Tongue (tissue), 2 donors: ENCODE data around the gene CRPPA. TPM values are rescaled to one million over a fixed set of nuclear protein-coding genes. Genes with fewer than 3 reads are reported as not detected.
"Not testable (repeated sequence)": the region's sequence is repeated elsewhere in the genome, so short reads cannot be mapped to it uniquely, and the experiment has no call there.

ENCODE experiments used
- DNase-seq: peaks from one replicate; pipeline ENCODE4 v3.0.0-alpha.2; 2015
- total RNA-seq: library from RNA; depleted of rRNA; stranded (reverse); fragments of >200 nt; gene quantifications from one replicate; pipeline ENCODE4 v1.2.3, GENCODE V29; 2014

Gene CRPPA
- total RNA-seq, result 6.9 TPM

DNA sequence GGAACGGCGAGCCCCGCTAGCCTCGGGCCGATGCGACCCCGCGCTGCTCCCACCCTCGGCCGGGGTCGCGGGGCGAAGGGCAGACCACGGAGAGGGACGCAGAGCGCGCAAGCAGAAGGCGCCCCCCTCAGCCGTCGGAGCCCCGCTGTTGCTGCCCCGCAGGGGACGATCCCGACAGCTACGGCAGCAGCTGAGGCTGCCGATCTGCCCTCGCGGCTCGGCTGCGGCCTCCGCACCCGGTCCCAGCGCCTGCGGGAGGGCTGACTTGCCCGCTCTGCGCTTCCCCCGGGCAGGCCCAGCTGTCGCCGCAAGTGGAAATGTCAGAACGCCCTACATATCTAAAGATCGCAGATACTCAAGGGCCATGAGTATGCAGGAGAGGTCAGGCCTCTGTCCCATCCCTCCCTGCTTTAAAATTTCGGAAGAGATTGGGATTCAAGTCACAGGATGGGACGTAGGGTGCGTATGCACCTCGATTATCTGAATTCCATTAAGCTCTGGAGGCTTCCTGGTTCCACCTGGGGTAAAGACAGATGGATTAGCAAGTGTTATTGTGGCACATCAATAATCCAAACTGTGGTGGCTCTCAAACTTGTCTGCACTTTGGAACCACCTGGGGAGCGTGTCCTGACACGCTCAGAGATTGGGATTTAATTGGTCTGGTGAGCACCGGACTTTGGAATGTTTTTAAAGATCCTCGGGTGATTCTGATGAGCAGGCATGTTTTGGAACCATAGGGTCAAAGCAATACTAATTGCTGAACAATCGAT is at the start of gene CRPPA:
Gene CRPPA (minus strand): TSS at position 206 of the 770 bp plus-strand sequence. CDS start 216 bp downstream, outside the sequence.
- peak; percentile 75 for DNase-seq

DNA sequence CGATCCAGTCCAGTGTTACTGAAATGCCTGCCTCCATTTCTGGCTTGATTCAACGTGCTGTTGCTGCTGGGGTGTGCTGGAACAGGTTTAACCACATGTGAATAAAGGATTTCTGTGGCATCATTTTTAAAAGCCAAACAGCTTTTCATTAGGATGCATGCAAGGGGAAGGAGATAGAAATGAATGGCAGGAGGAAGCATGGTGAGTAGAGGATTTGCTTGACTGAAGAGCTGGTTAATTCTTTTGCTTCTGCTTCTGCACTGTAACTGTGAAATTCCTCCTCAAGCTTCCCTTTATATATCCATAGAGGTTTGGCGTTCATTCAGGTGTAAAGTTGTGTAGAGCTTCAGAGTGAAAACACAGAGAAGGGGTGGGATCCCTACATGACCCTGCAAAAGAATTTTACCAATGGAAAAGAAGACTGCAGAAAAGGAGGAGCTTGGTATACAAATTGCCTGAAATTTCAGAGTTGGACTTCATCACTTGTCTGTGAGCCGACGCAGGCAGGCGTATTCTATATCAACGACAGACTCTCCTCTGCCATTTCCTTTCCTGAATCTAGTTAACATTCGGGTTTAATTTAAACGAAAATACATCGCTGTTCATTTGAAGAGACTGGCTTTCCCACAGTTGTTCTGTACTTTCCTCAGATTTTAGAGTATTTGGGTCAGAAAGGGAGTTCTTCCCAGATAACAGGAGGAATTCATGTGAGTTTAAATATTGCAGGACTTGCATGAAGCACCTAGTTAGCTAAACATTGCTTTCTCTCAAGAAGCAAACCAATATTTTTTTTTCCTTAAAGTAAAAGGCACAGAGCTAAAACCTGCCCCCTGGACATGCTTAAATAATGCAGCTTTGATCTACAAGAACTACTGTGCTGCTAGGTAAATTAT is 44.4 kb upstream of the CRPPA start, which contains the start of gene SOSTDC1:
Gene SOSTDC1 (minus strand): TSS at position 270 of the 893 bp plus-strand sequence. CDS start 70 bp downstream, at position 200.
- DNase-seq, result peak; percentile 91

DNA sequence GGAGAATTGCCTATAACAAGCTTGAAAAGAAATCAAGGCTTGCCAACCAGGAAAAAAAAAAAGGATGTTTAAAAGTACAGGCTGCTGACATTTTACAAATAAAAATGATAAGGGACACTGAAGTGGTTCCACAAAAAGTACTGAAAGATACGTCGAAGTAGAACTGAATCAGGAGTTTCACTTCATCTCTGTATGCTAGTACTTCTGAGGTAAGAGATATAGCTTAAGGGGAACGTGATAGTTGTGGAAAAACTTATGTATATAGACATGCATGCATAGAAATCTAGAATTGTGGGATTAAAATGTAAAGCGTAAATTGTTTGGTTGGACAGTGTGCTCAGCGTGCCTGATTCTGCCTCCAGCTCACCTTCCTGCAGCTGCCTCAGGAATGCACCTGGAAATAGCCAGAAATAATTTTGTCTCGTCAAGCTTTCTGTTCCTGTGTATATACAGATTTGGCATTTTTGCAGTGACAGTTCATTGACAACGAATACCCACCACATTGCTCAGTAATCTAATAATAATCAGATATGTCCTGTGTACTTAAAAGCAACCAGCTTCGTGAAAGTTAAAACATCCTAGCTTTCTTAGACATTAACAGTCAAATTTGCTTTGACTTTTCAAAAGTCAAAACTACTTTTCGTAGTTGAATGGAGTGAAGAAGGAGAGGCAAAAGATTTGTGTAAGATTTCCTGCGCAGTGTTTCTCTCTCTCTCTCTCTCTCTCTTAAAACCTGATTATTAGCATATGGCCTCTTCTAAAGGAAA is 42.8 kb upstream of the CRPPA start:
- peak; percentile 45 for DNase-seq

DNA sequence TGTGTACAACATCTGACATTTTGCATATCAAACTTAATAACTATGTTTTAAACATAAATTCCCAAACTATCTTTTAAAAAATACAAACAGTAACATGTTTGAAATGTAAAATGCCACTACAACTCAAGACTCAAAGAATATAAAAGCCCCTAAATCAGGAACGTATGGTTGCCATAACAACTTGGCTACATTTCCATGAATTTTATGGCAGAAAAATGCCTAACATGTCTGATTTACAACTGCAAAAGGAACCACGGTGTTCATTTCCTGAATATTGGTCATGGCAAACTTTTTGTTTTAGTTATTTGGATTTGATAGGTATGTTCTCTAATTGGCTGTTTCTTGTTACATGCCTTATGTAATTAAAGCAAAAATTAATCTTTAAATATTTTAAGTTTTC is 42.2 kb upstream of the CRPPA start:
- peak; percentile 79 for DNase-seq

DNA sequence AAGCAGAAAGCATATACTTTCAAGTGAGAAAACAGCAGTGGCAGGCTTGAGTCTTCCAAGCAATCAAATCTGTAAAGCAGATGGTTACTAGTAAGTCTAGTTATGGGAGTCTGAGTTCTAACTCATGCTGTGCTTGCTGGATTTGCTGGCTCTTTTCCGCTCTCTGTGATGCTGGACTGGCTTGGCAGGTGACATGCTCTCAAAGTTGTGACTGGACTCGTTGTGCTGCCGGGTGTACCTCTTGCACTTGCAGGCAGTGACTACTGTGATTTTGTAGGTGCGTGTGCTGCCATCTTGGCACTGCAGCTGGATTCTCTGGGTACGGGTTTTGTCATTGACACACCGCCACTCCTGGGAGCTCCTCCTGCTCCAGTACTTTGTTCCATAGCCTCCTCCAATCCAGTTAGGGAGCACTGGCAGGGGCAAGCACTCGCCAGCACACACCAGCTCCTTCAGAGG is 41.1 kb upstream of the CRPPA start:
- peak; percentile 25 for DNase-seq

DNA sequence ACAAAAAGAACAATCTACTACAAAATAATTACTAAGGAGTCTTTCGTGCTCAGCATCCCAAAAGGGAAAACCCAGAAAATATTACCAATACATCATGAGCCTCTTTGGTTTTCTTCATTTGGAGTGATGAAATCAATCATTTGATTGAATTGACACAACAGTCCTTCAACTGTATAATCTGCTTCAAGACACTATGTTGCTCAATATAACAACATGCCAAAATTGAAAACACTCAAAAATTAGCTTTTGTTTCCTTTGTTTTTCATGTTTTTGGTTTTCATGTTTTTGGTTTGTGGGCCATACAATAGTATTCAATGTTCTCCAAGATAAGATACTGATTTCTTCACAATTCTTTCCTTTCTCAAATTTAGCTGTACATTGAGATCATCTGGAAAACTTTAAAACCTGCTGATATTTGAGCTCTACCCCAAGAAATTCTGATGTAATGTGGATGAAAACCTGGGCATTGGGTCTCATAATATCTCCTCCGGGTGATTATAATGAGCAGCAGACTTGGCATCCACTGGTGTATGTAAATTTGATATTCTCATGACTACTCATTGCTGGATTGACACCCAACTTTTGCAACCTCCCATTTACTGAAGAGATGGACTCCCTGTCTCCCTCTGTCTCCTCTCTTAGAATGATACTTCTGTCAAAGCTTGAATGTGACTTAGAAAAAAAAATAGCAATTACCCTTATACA is 39.6 kb upstream of the CRPPA start:
- no peak for DNase-seq

DNA sequence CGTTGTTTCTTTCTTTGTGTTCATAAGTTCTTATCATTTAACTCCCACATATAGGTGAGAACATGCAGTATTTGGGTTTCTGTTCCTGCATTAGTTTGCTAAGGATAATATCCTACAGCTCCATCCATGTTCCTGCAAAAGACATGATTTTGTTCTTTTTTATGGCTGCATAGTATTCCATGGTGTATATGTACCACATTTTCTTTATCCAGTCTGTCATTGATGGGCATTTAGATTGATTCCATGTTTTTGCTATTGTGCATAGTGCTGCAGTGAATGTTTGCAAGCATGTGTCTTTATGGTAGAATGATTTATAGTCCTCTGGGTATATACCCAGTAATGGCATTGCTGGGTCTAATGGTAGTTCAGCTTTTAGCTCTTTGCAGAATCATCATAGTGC is 35.0 kb upstream of the CRPPA start:
- DNase-seq, result not testable (repeated sequence)

DNA sequence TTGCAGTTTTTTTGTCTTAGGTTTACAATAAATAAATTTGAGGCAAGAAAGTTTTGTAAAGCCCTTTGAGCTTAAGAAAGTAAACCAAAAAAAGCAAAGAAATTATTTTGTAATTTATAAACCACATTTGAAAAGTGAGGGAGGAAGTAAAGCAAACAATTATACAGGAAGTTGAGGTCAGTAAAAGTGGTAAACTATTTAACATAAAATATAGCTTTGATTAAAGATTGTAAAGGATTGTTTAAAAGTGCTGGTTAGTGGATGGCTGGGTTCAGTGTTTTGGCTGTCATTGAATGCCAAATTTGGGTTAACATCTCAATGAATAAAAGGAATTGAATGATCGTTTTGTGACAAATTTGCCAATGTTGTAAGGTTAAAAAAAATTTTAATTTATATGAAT is 34.3 kb upstream of the CRPPA start:
- no peak for DNase-seq

DNA sequence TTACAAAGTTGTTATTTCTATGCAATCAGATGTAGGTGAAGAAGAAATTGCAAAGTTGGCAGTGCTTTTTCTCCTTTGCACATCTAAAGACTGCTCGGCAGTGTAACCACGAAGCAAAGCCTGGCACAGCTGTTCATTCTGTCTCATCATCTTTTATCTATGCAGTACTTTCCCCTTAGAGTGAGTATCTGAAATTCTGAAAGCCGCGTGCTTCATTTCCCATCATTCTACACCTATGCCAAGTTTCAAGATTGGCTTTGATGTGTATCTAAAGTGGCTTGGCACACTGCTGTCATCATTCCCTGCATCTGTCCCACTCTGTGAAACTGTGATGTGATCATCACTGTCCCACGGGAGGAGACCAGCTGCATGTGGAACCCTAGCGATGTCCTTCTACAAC is 29.0 kb upstream of the CRPPA start:
- DNase-seq, result peak; percentile 15

DNA sequence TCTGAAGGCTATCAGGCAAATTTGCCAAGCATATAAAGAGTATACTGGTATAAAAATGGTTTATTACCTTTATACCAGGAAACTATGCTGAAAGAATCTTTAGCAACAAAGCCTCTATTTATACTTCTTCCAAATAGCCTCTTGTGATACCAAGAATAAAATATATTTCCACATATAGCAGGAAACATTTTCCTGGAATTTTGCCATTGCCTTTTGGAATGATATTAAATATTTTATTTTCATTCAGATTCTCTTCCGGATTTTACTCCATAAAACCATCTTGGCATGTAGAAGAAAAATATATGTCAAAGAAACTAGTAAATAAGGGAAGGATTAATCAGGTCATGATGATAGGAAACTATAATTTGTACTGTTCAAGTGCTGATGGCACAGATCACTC is 26.5 kb upstream of the CRPPA start:
- peak; percentile 9 for DNase-seq

DNA sequence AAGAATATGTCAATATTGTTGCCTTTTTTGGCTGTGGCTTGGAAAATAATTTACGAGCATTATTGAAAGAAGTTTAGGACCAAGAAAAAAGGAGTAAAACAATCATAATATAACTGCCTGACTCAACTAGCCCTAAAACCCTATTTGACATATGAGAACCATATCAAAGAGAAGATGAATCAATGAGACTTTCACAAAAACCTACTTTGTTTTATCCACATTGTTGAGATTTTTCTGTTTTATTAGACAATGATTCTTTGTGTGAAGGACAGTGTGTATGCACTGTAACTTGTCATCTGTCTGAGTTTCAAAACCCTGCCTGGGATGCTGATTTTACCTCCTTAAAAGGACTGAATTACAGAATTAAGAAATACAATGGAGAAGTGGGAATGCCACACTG is 25.2 kb upstream of the CRPPA start:
- DNase-seq, result no peak

DNA sequence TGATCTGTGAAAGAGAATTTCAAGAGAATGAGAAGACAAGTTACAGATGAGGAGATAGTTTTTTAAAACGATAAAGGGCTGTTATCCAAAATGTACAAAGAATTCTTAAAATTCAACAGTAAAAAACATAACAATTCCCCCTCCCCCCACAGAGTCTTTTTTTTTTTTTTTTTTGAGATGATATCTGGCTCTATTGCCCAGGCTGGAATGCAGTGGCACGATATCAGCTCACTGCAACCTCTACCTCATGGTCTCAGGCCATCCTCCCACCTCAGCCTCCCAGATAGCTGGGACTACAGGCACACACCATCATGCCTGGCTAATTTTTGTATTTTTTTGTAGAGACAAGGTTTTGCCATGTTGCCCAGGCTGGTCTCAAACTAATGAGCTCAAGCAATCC is 22.5 kb upstream of the CRPPA start:
- DNase-seq, result not testable (repeated sequence)

DNA sequence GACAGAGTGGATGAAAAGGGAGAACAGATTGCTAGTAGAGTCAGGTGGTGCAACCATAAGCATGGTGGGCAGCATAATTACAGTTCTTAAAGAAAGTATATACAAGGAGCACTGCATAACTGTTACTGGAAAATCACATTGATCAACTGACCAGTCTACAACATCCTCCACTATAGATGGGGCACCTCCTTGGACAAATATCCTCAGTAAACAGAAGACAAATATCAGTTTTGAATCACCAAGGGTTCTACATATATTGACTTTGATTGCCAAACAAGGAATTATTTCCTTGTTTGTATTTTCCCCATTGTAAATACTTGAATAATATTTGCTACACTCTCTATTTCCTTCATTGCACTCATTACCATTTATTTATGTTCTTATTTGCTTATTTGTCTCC is 17.6 kb upstream of the CRPPA start:
- no peak for DNase-seq

DNA sequence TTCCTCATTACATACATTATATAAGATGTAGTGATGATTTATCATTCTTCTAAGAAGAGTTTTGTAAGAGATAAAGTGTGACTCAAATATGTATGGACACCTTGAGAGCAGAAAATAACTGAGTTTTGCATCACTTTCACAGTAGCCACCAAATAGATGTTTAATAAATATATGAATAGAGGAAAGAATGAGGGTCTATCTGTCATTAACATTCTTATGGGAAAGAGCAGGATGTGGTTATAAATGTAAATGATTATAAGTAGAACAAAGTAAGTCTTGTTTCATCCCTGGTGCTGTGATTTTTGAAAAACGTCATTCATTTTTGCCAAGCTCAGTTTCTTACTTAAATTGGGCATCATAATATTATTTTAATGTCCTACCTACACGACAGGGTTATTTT is 15.0 kb upstream of the CRPPA start:
- DNase-seq, result no peak

DNA sequence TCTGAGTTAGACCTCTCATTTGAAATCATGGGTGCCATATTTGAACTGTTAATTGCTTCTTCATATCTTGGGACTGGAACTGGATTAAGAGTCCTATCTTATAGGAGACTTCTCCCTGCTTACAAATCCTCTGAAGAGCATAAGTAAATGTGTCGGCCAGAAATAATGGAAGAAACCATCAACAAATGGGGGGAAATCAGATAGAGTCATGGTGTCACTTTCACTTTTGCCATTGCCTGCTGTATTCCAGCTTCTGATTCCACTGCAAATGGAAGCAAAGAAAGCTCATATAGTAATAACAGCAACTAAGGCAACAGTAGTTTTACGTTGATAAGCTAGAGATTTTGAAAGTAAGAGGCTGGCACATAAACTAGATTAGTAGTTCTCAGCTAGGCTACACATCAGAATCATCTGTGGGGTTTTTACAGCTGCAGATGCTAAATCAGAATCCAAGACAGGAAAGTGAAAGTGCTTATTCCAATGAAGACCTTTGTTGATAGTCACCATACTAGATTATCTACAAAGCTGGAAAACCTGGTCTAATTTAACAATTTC is 12.3 kb upstream of the CRPPA start:
- no peak for DNase-seq

DNA sequence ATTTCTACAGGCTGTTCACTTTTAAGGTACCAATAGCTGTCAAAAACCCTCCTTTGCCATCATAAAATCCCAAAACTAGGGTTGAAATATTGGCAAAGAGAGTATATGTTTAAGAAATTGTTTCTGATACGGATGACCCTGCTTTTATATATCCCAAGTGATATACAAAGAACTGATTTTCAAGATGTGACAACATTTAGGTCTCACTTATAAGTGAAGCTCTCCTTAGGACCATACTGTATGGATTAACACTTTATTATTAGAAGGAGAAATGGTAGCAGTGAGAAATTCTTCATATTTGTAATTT is 11.0 kb upstream of the CRPPA start:
- DNase-seq, result no peak

DNA sequence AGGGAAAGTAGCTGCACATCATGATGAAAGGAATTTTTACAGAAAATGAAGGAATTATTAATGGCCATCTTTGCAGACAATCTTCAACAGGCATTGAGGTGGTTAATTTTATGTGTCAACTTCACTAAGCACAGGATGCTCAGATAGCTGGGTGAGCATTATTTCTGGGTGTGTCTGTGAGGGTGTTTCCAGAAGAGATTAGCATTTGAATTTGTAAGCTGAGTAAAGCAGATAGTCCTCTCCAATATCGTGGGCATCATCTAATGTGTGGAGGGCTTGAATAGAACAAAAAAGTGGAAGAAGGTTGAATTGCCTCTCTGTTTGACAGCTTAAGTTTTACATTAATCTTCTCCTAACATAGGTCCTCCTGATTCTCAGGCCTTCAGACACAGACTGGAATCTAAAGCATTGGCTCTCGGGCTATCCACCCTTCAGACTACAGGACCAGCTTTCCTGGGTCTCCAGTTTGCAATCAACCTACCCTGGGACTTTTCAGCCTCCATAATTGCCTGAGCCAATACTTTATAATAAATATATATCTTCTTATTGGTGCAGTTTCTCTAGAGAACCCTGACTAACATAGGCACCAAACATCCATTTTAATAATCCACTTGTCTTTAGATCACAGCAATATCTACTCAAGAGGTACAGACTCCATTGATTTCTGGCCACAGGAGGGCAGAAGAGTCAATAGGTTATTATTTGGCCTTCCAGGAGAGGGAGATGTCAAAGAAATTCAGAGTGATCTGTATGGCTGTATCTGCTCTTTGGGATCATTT is 10.5 kb upstream of the CRPPA start:
- DNase-seq, result peak; percentile 48

DNA sequence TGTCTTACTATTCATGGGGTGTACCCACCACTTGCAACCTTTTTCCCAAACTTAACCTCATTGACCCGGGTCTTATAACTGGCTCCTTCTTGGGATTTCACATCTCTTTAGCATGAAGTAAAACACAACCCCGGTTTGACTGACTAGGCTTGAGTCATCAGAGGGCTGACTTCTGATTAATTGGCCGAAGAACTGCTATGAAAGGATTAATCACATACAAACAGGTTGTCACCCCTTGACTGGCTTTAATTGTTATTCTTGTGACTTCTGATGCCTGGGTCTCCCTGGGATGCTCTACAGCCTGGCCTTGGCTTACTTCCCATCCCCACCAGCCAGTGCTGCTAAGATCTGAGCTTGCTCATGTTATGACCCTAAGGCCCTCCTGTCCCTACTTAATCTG is 8.8 kb upstream of the CRPPA start:
- no peak for DNase-seq

DNA sequence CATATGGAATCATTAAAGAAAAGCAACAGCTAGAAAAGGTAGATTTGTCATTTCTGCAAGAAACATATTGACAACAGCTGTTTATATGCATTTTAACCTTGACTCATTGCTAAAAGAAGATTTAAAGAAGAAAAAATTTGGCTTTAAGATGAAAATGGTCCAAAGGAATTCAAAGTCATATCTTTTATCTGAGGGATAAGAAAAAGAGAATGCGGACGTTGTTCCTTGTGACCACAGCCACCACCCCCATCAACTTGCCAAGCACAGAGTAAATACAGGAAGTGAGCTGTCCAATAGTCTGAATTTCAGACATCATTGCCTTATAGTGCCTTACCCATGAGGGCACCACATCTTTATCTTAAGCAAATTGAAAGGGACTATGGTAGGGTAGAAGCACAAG is 7.3 kb upstream of the CRPPA start:
- no peak for DNase-seq

DNA sequence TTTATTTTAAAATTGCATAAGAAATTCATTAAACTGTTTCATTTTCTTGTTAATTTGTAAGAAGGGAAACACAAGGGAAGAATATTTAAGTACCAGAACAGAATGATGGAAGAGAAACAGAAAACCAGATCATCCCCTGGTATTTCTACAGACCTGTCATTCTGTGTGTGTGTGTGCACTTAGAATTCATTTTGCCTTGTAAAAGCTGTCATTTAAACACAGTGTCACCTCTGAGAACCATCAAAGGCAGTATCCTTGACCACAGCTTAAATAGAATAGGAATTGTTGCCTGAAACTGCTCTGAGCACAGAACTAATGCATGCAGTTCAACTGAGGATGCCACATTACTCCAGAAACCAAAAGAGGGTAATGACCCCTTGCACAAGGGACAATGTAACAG is 6.8 kb upstream of the CRPPA start:
- no peak for DNase-seq

DNA sequence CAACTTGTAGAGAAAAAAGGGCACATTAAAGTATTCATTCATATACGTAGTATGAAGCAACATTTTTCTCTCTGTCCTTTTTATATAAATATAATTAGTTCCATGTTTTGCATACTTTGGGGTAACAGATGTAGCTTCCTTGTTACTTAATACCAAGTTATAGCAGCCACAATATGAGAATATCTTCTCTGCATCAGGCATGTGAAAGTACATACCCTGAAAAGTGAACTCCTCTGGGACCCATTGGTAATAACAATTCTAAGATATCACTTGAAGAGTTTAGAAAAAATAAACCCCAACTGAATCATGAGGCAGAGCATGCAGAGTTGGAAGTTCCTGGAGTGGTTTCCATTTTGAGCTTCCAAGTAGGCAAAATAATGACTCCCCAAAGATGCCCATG is 2.4 kb upstream of the CRPPA start:
- no peak for DNase-seq
